Spinal cord (tissue), 10 donors: Measurements from ENCODE around the gene SRL. TPM values are rescaled to one million over a fixed set of nuclear protein-coding genes. Genes with fewer than 3 reads are reported as not detected.

Experiments
- DNase-seq, 6 donors: peaks; one replicate each; pipeline versions ENCODE4 v3.0.0 to v3.0.0-alpha.2; 2013 to 2015; ENCODE audit warnings: low spot score in 6 of 6, low read depth in 4 of 6
- H3K27ac ChIP-seq: one replicate; pipeline ENCODE4 v1.5.1; 2013; ENCODE audit warnings: low read depth, low read length, control low read depth
- H3K27me3 ChIP-seq: one replicate; pipeline ENCODE4 v1.6.1; 2013; ENCODE audit warnings: low read length; ENCODE audit not compliant: control insufficient read depth, insufficient read depth
- H3K36me3 ChIP-seq: one replicate; pipeline ENCODE4 v1.6.1; 2013; ENCODE audit warnings: low read length; ENCODE audit not compliant: control insufficient read depth, insufficient read depth
- H3K4me1 ChIP-seq: one replicate; pipeline ENCODE4 v1.6.1; 2013; ENCODE audit warnings: low read length; ENCODE audit not compliant: control insufficient read depth, insufficient read depth
- H3K4me3 ChIP-seq: one replicate; pipeline ENCODE4 v1.5.1; 2013; ENCODE audit warnings: low read depth, low read length, control low read depth
- H3K9me3 ChIP-seq: one replicate; pipeline ENCODE4 v1.6.1; 2013; ENCODE audit warnings: low read length; ENCODE audit not compliant: control insufficient read depth, insufficient read depth
- WGBS: methylation state at CpG from one replicate; pipeline ENCODE4 v1.1.5; 2013; ENCODE audit warnings: missing lambda C conversion rate; ENCODE audit not compliant: insufficient coverage; 5-methylcytosine and 5-hydroxymethylcytosine counted together
- long read RNA-seq, 4 donors: transcript quantifications; one replicate each; lab custom pipeline, GENCODE V29; 2026
- polyA plus RNA-seq, 2 donors: library from polyadenylated mRNA; unstranded; fragments of 120-200 nt; gene quantifications; one replicate each; pipeline ENCODE4 v1.2.1, GENCODE V29; 2013; ENCODE audit not compliant: insufficient read length in 2 of 2
- total RNA-seq, 2 donors: library from RNA; depleted of rRNA in 1 of 2; stranded (reverse); fragments of 120-200 nt in 1 of 2; fragments of >200 nt in 1 of 2; gene quantifications; one replicate each; pipeline versions ENCODE4 v1.2.3 to v1.2.4, GENCODE V29; 2013 to 2014
- donor health status: healthy.

SRL gene
- total RNA-seq (1 to 10 TPM; 1.6 to 1.9 TPM), polyA plus RNA-seq (1 to 10 TPM; 1.7 to 1.8 TPM)
- long read RNA-seq, donor 1, partial matches to known transcripts, result 0 of 1 reads
- long read RNA-seq, donor 1, other reads (novel, unspliced or antisense), result 0 of 1 reads
- long read RNA-seq, donor 2, result 0 reads
- long read RNA-seq, donor 3, result 0 reads
- long read RNA-seq, donor 4, partial matches to known transcripts, result 7 of 7 reads
- long read RNA-seq, donor 4, other reads (novel, unspliced or antisense), result 0 of 7 reads

DNA sequence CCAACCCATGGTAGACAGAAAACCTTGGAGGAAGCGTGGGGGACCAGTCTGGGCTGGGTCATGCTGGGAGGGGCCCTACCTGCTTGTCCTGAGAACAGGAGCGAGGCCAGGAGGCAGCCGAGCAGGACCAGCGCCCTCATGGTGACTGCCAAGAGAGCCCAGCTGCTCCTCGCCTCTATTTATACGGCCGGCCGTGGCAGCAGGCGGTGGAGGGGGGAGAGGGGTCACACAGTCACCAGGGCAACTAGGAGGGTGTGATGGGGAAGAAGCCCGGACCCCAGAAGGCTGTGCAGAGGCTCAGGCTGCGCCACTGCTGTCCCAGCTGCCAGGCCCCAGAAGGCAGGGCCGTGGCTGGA lies at the start of gene SRL:
SRL (minus strand) TSS at position 153 of the 356 bp plus-strand sequence; CDS start at position 140, 13 bp downstream.
- no peak within 1 kb of the TSS for H3K4me3 ChIP-seq
- H3K9me3 ChIP-seq, result no peaks in the 10 kb centered on the region
- peaks cover 3% of the 10 kb centered on the region for H3K36me3 ChIP-seq
- 42% methylated on average over 6 of the region's 12 CpGs for WGBS
- DNase-seq, result peak in 1 of 6 donors; percentile 13
- no peak within 1 kb of the TSS for H3K27ac ChIP-seq
- H3K4me1 ChIP-seq, result peaks cover 49% of the 10 kb centered on the region
- H3K27me3 ChIP-seq, result no peaks in the 10 kb centered on the region

GRCh38 chr16:4290236-4290830 lies 48.5 kb upstream of the SRL start:
- no peaks in the 10 kb centered on the region for H3K27me3 ChIP-seq
- peaks cover 28% of the 10 kb centered on the region for H3K4me1 ChIP-seq
- H3K36me3 ChIP-seq, result no peaks in the 10 kb centered on the region
- no peak overlapping the region for H3K4me3 ChIP-seq
- H3K27ac ChIP-seq, result no peak overlapping the region
- no peaks in the 10 kb centered on the region for H3K9me3 ChIP-seq
- 68% methylated on average over 5 of the region's 8 CpGs for whole genome bisulfite sequencing
- no peak for DNase-seq

DNA sequence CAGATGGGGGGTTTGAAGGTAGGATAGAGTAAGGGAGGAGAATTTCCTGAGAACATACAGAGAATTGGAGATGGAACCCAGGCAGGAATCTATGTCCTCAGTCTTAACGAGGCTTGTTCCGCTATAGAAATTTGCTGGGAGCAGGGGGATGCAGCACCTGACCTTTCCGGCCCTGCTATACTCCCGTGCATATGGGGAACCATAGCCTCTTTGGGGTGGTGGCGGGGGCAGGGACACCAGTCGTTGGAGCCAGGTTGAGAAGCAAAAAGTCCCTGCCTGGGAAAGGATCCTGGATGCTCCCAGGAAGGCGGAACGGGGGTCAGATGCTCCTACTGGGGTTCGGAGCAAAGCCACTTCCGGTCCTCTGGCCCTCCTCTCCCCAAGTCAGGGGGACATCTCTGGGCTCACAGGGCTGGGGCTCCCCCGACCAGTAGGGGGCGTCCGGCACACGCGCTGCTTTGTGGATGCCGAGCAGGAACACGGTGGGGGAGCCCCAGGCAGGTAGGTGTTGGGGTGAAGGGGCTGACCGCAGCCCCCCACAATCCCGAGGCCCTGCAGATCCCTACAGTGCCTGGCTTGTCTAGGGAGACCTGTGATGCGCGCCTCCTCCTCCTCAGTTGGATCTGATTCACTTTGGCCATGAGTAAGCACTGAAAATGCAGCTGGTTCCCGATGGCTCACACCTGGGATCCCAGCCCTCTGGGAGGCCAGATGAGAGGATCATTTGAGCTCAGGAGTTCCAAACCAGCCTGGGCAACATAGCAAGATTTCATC lies 46.5 kb upstream of the SRL start:
- Histone ChIP-seq H3K9me3 (no peaks in the 10 kb centered on the region), H3K36me3 (no peaks in the 10 kb centered on the region), H3K27ac (no peak overlapping the region), H3K4me1 (peaks cover 13% of the 10 kb centered on the region), H3K27me3 (no peaks in the 10 kb centered on the region), H3K4me3 (no peak overlapping the region)
- peak in 2 of 6 donors; percentile 68 to 75 for DNase-seq
- WGBS, result 21% methylated on average over 21 of the region's 22 CpGs

DNA sequence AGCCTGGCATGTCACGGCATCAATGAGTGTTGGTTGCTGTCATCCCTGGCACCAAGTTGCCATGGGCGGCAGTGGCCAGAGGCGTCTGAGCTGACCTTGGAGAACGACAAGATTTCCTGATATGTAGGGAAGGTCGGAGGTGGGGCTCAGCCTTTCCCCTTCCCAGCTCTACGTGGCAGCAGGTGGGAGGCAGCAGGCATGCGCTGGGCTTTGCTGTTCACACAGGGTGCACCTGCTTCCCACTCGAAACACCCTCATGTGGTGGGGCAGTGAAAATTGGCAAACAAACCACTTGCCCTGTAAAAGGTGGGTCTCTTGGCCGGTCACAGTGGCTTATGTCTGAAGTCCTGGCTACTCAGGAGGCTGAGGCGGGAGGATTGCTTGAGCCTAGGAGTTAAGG lies 43.3 kb upstream of the SRL start:
- no peak for DNase-seq
- Histone ChIP-seq H3K4me1 (peaks cover 7% of the 10 kb centered on the region), H3K4me3 (no peak overlapping the region), H3K27me3 (no peaks in the 10 kb centered on the region), H3K27ac (no peak overlapping the region), H3K9me3 (no peaks in the 10 kb centered on the region), H3K36me3 (no peaks in the 10 kb centered on the region)
- WGBS, result 59% methylated on average over 7 of the region's 10 CpGs

DNA sequence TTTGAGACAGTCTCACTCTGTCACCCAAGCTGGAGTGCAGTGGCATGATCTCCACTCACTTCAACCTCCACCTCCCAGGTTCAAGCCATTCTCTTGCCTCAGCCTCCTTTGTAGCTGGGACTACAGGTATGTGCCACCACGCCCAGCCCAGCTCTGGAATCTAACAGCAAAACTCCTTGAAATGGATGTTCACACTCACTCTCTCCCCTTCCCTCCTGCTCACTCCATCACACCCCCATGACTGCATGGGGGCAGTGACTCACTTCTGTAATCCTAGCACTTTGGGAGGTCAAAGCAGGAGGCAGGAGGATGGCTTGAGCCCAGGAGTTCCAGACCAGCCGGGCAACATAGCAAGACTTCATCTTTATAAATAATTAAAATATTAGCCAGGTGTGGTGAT lies 42.1 kb upstream of the SRL start:
- Histone ChIP-seq H3K27ac (no peak overlapping the region), H3K4me3 (no peak overlapping the region), H3K9me3 (no peaks in the 10 kb centered on the region), H3K36me3 (no peaks in the 10 kb centered on the region), H3K4me1 (peaks cover 7% of the 10 kb centered on the region), H3K27me3 (no peaks in the 10 kb centered on the region)
- no peak for DNase-seq
- WGBS, result 100% methylated on average over 1 of the region's 2 CpGs

DNA sequence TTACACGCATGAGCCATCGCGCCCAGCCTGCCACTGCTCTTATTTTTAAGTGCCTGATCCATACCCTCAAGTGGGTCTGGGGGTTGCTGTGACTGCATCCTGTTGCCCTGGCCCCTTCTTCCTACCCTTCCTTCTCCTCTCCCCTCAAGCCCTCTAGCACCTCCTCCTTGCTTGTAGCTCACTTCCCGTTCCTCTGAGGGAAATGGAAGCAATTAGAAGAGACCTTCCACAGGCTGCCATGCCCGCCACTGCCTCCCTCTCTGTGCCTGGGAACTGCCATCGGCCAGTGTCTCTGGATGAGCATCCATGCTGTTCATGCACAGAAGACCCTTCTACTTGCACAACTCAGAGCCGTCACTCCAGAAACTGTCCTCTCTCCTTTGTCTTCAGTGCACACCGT lies 41.6 kb upstream of the SRL start:
- no peak overlapping the region for H3K4me3 ChIP-seq
- H3K27ac ChIP-seq, result no peak overlapping the region
- WGBS, result 80% methylated on average over 8 of the region's 8 CpGs
- H3K9me3 ChIP-seq, result no peaks in the 10 kb centered on the region
- no peaks in the 10 kb centered on the region for H3K27me3 ChIP-seq
- no peaks in the 10 kb centered on the region for H3K36me3 ChIP-seq
- peaks cover 4% of the 10 kb centered on the region for H3K4me1 ChIP-seq
- DNase-seq, result no peak

DNA sequence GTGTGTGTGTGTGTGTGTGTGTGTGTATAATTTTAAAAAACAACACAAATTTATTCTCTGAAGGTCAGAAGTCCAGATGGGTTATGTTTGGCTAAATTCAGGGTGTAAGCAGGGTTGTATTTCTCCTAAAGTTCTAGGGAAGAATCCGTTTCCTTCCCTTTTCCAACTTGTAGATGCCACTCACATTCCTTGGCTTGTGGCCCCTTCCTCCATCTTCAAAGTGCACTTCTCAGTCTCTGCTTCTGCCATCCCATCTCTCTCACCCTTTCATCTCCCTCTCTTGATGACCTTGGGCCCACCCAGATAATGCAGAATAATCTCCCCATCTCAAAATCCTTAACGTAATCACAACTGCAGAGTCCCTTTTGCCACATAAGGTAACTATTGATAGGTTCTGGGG lies 38.7 kb upstream of the SRL start:
- 100% methylated on average over 1 of the region's 2 CpGs for WGBS
- no peak for DNase-seq
- no peak overlapping the region for H3K4me3 ChIP-seq
- no peaks in the 10 kb centered on the region for H3K4me1 ChIP-seq
- no peak overlapping the region for H3K27ac ChIP-seq
- H3K27me3 ChIP-seq, result no peaks in the 10 kb centered on the region
- no peaks in the 10 kb centered on the region for H3K36me3 ChIP-seq
- H3K9me3 ChIP-seq, result no peaks in the 10 kb centered on the region

GRCh38 chr16:4277987-4278513 lies 36.2 kb upstream of the SRL start:
- WGBS, result 100% methylated on average over 2 of the region's 2 CpGs
- DNase-seq, result no peak
- Histone ChIP-seq H3K4me3 (no peak overlapping the region), H3K9me3 (no peaks in the 10 kb centered on the region), H3K27ac (no peak overlapping the region), H3K4me1 (peaks cover 7% of the 10 kb centered on the region), H3K36me3 (no peaks in the 10 kb centered on the region), H3K27me3 (no peaks in the 10 kb centered on the region)

GRCh38 chr16:4275861-4276260 lies 34.0 kb upstream of the SRL start:
- DNase-seq, result peak in 1 of 6 donors; percentile 5
- no peaks in the 10 kb centered on the region for H3K36me3 ChIP-seq
- peaks cover 14% of the 10 kb centered on the region for H3K4me1 ChIP-seq
- H3K4me3 ChIP-seq, result no peak overlapping the region
- no peak overlapping the region for H3K27ac ChIP-seq
- H3K9me3 ChIP-seq, result no peaks in the 10 kb centered on the region
- no peaks in the 10 kb centered on the region for H3K27me3 ChIP-seq
- 23% methylated on average over 4 of the region's 6 CpGs for WGBS
